MCF 10A (cell line): ENCODE measurements around the gene GAS2L1. TPM values are rescaled to one million over a fixed set of nuclear protein-coding genes. Genes with fewer than 3 reads are reported as not detected.

ENCODE experiments used
- BruUV-seq: library from RNA; stranded (reverse); fragments of 400-500 nt; replicated peaks from 2 replicates; lab custom pipeline; 2021; lab: Mats Ljungman, UMichigan
- CTCF ChIA-PET: fragments of 300-600 bp; sonication (Branson Sonifier 250); formaldehyde crosslinking; extraction: SDS; loops from one replicate; lab custom pipeline; 2021; ENCODE audit warnings: antibody characterized with exemption, inconsistent platforms; lab: Yijun Ruan, JAX
- POLR2A ChIA-PET: fragments of 300-600, 350-650 bp; sonication (Branson Sonifier 250); formaldehyde crosslinking; extraction: SDS; loops from one replicate; lab custom pipeline; 2020; ENCODE audit warnings: antibody characterized with exemption, inconsistent platforms; lab: Yijun Ruan, JAX
- DNase-seq: peaks from one replicate; pipeline ENCODE4 v3.0.0-alpha.2; 2018; ENCODE audit not compliant: unreplicated experiment
- H3K27ac Mint-ChIP-seq: one replicate; pipeline ENCODE4 v1.8.0; 2022; ENCODE audit warnings: mild to moderate bottlenecking, low read depth, mixed read lengths; ENCODE audit not compliant: unreplicated experiment
- H3K27me3 Mint-ChIP-seq: one replicate; pipeline ENCODE4 v1.8.0; 2022; ENCODE audit warnings: mixed read lengths; ENCODE audit not compliant: insufficient read depth, unreplicated experiment
- H3K36me3 Mint-ChIP-seq: one replicate; pipeline ENCODE4 v1.8.0; 2022; ENCODE audit warnings: mild to moderate bottlenecking, moderate library complexity, mixed read lengths; ENCODE audit not compliant: insufficient read depth, unreplicated experiment
- H3K4me1 Mint-ChIP-seq: one replicate; pipeline ENCODE4 v1.8.0; 2022; ENCODE audit warnings: mixed read lengths; ENCODE audit not compliant: insufficient read depth, unreplicated experiment
- H3K4me3 Mint-ChIP-seq: one replicate; pipeline ENCODE4 v1.8.0; 2022; ENCODE audit warnings: mild to moderate bottlenecking, moderate library complexity, mixed read lengths; ENCODE audit not compliant: unreplicated experiment
- H3K9me3 Mint-ChIP-seq: one replicate; pipeline ENCODE4 v1.8.0; 2022; ENCODE audit warnings: mixed read lengths; ENCODE audit not compliant: unreplicated experiment
- intact Hi-C: fragments of 100-400 bp; cut with micrococcal nuclease; formaldehyde crosslinking; loops from 2 replicates; pipeline ENCODE4 v1.14.1; 2022
- total RNA-seq: library from RNA; stranded (reverse); gene quantifications from 2 replicates; pipeline ENCODE4 v1.2.3, GENCODE V29; 2022
- TF ChIP-seq, protein P1 (sequence below): fragments of 200-600 bp; IDR thresholded peaks from one replicate; pipeline ENCODE4 v1.8.0; 2022; ENCODE audit warnings: antibody characterized with exemption, mild to moderate bottlenecking; ENCODE audit not compliant: unreplicated experiment

Gene GAS2L1
- total RNA-seq, 1 experiment from 2014 or later: 17.2 TPM

DNA sequence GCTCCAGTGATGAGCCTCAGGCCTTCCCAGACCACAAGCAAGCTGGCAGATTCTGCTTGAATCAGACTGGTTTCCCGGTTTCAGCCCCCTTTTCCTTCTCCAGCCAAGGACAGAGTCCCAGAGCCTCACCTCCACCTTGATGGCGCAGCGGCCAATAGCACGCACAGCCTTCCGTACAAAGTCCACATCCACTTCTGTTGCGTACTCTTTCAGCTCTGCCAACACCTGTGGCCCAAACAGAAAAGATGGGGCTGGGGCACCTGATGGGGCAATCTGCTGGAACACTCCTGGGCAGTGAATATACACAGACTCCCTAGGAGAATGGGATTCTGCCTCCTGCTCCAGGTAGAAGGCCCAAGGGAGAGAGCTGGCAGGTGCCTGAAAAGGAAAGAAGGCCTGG is 44.6 kb downstream of the GAS2L1 start:
- H3K4me3 Mint-ChIP-seq: no peak overlapping the region
- no peak for DNase-seq
- TF ChIP-seq, protein P1, sequence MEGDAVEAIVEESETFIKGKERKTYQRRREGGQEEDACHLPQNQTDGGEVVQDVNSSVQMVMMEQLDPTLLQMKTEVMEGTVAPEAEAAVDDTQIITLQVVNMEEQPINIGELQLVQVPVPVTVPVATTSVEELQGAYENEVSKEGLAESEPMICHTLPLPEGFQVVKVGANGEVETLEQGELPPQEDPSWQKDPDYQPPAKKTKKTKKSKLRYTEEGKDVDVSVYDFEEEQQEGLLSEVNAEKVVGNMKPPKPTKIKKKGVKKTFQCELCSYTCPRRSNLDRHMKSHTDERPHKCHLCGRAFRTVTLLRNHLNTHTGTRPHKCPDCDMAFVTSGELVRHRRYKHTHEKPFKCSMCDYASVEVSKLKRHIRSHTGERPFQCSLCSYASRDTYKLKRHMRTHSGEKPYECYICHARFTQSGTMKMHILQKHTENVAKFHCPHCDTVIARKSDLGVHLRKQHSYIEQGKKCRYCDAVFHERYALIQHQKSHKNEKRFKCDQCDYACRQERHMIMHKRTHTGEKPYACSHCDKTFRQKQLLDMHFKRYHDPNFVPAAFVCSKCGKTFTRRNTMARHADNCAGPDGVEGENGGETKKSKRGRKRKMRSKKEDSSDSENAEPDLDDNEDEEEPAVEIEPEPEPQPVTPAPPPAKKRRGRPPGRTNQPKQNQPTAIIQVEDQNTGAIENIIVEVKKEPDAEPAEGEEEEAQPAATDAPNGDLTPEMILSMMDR: no peak
- POLR2A ChIA-PET: no interaction called here
- peaks cover 7% of the 10 kb centered on the region for H3K4me1 Mint-ChIP-seq
- no TSS peak for BruUV-seq
- H3K36me3 Mint-ChIP-seq: peaks cover 69% of the 10 kb centered on the region
- intact Hi-C loops: no loop called here
- H3K27me3 Mint-ChIP-seq: no peaks in the 10 kb centered on the region
- CTCF ChIA-PET: interaction anchor here (0.6 to 0.7 kb wide), 2 partner anchors 131 to 675 kb away, joined by 3 read pairs; no protein-coding TSS in a partner anchor
- no peaks in the 10 kb centered on the region for H3K9me3 Mint-ChIP-seq
- H3K27ac Mint-ChIP-seq: no peak overlapping the region

DNA sequence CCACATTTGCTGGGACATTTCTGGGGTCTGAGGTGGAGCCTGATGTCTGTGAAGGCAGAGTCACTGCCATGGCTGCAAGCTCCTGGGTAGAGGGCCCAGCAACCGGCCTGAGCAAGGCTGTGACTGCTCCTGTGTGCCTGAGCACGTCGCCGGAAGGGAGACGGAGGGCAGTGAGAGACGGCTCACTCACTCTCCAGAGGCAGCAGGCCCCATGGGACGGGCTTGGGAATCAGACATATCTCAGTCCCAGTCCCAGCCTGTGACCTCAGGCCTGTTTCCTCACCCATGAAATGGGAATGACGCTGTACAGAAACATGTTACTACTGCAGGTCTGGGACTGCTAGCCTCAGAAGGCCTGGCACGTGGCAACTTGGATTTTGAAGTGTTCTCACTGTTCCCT is 45.4 kb downstream of the GAS2L1 start:
- intact Hi-C loops: no loop called here
- peaks cover 7% of the 10 kb centered on the region for H3K4me1 Mint-ChIP-seq
- DNase-seq: no peak
- ChIA-PET CTCF (no interaction called here), POLR2A (no interaction called here)
- H3K27ac Mint-ChIP-seq: no peak overlapping the region
- no peaks in the 10 kb centered on the region for H3K9me3 Mint-ChIP-seq
- H3K27me3 Mint-ChIP-seq: no peaks in the 10 kb centered on the region
- H3K36me3 Mint-ChIP-seq: peaks cover 66% of the 10 kb centered on the region
- no TSS peak for BruUV-seq
- TF ChIP-seq, protein P1: no peak
- H3K4me3 Mint-ChIP-seq: no peak overlapping the region

DNA sequence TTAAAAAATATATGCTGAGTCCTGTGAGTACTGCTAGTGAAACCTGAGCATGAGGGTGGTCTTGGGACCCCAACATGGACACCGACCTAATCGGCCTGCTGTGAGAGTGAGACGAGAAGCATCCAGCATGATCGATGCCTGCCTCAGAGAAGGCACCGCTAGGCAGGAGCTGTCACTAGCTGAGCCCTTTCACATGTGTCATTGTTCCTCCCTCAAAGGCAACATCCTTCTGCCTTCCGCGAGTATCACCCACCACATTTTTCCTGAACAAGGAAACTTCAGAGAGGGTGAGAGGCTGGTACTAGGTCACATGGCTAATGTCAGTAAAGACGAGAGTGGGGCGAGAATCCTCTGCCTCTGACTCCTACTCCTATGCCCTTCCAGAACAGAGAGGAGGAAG is 46.3 kb downstream of the GAS2L1 start:
- intact Hi-C loops: no loop called here
- no peak overlapping the region for H3K27ac Mint-ChIP-seq
- H3K9me3 Mint-ChIP-seq: no peaks in the 10 kb centered on the region
- ChIA-PET POLR2A (no interaction called here), CTCF (interaction anchor here (0.6 kb wide), 1 partner anchor 273 kb away, joined by 3 read pairs; no protein-coding TSS in a partner anchor)
- no TSS peak for BruUV-seq
- TF ChIP-seq, protein P1: no peak
- H3K4me1 Mint-ChIP-seq: peaks cover 7% of the 10 kb centered on the region
- no peak overlapping the region for H3K4me3 Mint-ChIP-seq
- H3K27me3 Mint-ChIP-seq: no peaks in the 10 kb centered on the region
- peaks cover 63% of the 10 kb centered on the region for H3K36me3 Mint-ChIP-seq
- no peak for DNase-seq

DNA sequence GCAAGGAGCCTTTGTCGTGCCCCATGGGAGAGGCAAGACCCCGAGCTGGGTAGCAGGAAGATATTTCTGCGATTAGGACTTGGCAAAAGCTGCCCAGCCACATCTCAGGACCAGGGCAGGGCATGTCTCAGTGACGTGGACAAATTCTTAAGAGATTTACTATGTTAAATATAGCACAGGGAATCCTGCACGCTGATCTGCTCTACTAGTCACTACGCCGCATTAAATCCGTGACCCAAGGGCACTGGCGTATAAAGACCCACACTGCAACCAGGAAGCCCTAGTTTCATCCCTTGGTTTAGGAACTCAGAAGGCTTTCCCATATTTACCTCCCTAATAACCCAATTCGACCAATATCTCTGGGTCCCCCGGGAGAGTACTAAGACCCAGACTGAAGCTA is 46.8 kb downstream of the GAS2L1 start:
- H3K4me1 Mint-ChIP-seq: peaks cover 7% of the 10 kb centered on the region
- TF ChIP-seq, protein P1: no peak
- CTCF ChIA-PET: interaction anchor here (0.6 kb wide), 1 partner anchor 272 kb away, joined by 3 read pairs; no protein-coding TSS in a partner anchor
- intact Hi-C loops: no loop called here
- H3K27ac Mint-ChIP-seq: no peak overlapping the region
- no peaks in the 10 kb centered on the region for H3K9me3 Mint-ChIP-seq
- peaks cover 63% of the 10 kb centered on the region for H3K36me3 Mint-ChIP-seq
- BruUV-seq: no TSS peak
- no peak overlapping the region for H3K4me3 Mint-ChIP-seq
- POLR2A ChIA-PET: interaction anchor here (1.4 kb wide), 1 partner anchor 47 kb away, joined by 3 read pairs; the partner anchor contains the start of gene GAS2L1
- H3K27me3 Mint-ChIP-seq: no peaks in the 10 kb centered on the region
- DNase-seq: no peak
